GM19025 (cell line): ENCODE data around the gene PRMT5.
"Not testable (repeated sequence)": the region's sequence is repeated elsewhere in the genome, so short reads cannot be mapped to it uniquely, and the experiment has no call there.

Experiments
- ATAC-seq: cut with Tn5 transposase; IDR thresholded peaks from one replicate; pipeline ENCODE4 v1.9.1; 2021; ENCODE audit warnings: mild to moderate bottlenecking, low read depth, moderate library complexity; ENCODE audit not compliant: unreplicated experiment

The PRMT5 gene

DNA sequence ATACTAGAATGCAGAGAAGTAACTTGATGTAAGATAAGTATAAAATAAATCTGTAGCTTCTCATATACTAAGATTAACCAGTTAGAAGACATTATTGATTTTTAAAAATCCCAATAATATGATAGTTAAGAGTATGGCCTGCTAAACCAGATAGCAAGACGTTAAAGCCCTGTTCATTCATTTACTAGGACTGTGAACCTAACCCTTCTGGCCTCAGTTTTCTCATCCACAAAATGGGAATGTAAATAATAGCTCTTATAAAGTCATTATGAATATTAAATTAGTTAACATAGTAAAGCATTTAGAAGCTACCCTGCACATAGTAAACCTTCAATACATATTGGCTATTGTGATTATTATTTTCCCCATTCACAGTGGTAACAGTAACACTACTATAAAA, 6.0 kb upstream of the PRMT5 start:
- ATAC-seq, result no peak

DNA sequence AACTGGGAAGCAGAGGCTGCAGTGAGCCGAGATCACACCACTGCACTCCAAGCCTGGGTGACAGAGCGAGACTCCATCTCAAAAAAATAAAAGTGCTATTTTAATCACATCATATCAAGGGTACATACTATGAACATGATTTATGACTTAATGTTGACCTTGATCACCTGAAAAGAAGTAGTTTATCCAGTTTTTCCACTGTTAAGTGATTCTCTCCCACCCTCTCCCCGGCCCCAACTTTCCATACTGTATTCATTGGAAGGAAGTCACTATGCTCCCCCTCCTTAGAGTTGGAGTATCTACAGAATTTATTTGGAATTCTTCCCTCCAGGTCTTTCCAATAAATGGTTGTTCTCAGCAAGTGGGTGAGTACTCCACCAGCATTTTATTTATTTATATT, 3.0 kb upstream of the PRMT5 start:
- ATAC-seq, result no peak

DNA sequence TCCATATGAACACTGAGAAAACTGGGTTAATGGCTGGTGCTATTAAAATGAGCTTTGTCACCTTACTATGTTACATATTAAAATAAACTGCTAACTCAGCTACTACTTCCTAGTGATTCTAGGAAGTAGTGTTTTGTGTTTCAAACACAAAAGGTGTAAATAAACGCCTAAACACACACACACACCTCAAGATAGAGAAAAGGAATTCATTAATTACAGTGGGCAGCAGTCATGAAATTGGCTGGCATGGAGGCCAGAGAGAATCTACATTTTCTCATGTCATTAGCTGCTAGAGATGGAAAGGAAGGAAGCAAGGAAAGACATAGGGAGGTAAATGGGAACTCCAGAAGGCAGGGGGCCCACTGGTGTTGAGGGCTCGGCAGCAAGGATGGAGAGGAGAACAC, 787 bp upstream of the PRMT5 start:
- no peak for ATAC-seq

DNA sequence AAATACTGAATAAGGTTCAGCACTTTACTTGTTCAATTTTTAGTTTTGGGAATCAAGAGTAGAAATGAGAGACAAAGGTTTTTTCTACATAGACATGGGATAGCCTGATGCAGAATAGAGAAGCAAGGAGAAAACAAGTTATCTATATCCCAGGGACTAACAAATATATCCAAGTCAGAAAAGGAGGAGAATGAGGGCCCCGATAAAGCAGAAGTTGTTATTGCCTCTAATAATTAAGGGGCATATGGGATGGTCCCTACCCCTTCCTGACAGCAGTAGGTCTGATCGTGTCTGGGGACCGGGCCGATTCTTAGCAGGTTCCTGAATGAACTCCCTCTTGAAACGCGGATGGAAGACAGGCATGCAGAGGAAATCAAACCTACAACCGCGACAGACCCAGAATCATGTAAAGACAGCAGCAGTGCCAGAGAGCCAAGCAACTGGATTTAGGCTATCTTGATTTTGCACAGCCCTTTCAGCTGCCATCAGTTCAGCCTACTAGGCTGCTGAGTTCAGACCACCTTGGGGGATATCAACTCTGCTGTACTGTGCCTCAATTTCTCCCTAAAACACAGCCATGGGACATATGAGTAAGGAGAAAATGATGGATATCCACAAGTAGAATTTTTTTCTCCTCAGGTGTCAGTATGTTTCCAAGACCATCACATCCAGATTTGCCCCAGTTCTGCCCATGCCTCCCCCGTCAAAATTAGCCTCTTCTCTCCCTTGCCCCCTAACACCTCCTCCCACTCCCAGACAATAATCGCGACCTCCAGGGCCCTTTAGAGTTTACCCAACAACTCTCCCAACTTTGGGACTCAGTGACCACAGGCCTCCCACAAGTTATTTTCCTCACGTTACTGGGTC, 706 bp downstream of the PRMT5 start:
- no peak for ATAC-seq

DNA sequence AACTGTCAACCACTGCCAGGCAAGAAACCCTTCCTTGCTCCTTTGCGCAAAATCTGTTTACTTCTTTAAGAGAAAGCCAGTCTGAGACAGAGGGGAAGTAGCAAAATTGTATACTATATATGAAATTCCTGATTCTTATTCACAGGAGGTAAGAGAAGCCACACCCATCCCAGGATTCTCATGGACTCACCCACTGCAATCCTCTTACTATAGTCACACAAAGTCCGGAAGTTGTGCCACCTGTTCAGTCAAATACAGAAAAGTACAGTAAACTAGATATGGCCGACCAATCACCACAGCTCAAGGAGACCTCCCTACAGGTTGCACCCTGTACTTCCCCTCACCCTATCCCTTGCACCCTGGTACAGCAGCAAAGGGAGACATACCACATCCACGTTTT, 2.9 kb downstream of the PRMT5 start:
- ATAC-seq, result no peak

DNA sequence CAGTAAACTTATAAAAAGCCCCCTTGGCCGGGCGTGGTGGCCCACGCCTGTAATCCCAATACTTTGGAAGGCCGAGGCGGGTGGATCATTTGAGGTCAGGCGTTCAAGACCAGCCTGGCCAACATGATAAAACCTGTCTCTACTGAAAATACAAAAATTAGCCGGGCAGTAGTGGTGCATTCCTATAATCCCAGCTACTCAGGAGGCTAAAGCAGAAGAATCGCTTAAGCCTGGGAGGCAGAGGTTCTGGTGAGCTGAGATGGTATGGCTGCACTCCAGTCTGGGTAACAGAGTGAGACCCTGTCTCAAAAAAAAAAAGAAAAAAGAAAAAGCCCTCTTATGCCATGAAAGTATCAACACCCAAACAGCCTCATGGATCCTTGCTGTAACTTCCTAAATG, 3.7 kb downstream of the PRMT5 start:
- ATAC-seq, result no peak

DNA sequence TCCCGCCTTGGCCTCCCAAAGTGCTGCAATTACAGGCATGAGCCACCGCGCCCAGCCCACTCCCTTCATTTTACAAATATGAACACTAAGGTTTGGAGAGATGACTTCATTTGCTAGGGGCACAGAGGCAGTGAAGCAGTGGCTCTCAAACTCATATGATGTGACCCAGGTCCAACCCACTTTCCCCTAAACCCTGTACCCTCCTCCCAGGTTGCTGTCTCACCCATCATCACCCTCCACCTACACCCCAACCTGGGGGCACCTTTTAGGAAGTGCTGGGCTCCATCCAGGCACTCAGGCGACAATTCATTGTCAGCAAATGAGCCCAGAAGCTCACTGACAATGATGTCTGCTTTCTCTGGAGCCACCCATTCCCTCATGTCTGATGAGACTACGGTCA, 5.4 kb downstream of the PRMT5 start:
- no peak for ATAC-seq

DNA sequence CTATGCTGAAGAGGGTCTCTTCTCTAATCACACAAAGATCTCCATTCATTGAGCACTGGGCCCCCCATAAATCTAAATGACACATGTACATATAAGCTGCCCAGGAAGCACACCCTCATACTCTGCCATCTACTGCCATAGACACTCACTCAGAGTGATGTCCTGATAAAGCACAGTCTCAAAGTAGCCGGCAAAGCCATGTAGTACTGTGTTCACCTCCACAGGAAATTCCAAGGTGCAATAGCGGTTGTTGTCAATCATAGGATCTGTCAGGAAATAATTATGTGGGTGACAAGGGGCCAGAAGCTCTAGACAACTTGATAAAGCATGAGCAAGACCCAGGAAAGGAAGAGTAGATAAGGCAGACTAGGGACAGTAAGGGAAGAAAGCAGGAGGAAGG, 6.9 kb downstream of the PRMT5 start:
- no peak for ATAC-seq

DNA sequence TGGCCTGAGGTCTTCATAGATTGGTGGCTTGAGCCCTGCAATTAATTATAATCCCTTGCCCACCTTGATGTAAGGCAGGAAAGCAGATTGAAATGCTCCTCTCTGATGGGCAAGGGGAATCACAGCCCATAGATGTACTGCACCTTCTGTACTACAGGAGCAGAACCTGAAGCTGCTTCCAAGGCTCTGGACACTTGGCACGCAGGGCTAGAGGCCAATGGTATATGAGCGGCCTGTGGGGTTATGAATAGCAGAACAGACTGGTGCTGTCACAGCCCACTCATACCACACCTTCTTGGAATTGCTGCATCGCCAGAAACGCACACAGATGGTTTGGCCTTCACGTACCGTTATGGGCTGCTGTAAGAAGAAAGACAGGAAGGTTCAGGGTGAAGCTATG, 8.5 kb downstream of the PRMT5 start:
- no peak for ATAC-seq

DNA sequence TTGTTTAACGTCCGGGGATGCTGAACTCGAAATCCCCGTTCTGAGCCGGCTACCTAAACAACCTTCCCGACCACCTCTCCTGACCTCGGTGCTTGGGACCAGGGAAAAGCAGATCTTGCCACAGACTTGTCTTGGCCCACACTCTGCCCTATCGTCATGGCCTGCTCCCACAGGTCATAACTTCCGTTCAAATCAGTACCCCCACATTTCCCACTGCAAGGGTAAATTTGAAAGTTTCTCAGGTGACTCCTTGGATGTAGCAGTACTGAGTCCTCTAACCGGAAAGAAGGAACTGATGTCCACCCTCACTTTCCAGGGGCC, 9.6 kb downstream of the PRMT5 start:
- peak; percentile 6 for ATAC-seq

DNA sequence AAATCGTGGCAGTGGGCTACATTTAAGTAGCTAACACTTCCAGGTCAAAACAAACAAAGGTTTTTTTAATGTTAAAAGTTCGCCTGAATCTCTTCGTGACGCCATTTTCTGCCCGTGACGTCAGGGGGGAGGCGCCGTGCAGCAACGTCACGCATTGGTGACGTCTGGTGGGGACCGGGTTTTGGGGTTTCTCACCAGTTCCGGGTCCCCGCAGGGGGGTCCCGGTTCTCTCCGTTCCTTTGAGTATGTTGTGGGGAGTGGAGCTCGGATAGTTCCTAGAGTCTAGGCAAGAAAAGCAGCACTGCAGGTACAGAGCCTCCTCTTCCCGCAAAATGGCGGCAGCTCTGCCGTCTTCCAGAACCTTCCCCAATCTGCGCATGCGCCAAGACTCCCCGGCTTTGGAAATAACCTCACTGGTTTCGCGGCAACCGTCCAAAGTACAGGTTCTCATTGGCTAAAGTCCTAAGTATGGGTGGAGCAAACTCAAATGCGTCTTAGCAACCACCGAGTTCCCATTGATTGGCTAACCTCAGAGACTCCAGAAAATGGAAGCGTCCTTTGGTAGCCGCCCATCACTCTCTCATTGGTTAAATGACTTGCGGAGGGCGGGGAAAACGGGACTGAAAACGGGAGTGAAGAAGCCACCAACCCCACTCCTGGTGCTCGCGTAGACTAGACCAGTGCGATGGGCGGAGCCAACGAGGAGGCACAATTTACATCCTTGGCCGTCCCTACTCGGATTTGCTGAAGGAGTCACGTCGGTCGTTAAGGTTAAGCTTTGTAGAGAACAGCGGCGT, 10.2 kb downstream of the PRMT5 start, which contains the start of gene RBM23:
Gene RBM23 (minus strand): TSS at position 346 of the 797 bp plus-strand sequence.
- peak; percentile 93 for ATAC-seq

DNA sequence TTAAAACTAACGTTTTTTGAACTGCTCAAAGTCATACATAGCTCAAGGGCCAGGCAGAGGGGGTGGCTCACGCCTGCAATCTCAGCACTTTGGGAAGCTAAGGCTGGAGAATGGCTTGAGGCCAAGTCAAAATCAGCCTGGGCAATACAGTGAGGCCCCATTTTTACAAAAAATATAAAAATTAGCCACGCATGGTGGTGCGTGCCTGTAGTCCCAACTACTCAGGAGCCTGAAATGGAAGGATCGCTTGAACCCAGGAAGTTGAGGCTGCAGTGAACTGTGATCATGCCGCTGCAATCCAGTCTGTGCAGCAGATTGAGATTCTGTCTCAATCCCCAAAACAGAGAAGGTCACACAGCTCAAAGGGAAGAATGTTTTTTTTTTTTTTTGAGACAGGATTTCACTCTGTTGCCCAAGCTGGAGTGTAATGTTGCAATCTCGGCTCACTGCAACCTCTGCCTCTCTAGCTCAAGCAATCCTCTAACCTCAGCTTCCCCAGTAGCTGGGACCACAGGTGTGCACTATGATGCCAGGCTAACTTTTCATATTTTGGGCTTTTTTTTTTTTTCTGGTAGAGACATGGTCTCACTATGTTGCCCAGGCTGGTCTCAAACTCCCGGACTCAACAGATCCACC, 13.2 kb downstream of the PRMT5 start:
- no peak for ATAC-seq

DNA sequence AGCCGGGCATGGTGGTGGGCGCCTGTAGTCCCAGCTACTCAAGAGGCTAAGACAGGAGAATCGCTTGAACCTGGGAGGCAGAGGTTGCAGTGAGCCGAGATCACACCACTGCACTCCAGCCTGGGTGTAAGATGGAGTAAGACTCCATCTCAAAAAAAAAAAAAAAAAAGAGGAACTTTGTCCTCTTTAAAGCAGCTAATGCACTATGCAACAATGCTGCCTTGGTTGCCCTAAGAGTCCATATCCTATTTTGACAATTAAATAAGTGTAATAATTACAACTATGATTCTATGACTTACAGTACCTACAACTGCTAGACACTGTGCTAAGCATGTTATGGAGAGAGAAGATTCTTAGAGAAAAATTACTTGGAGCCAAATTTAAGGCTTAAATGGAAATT, 14.3 kb downstream of the PRMT5 start:
- not testable (repeated sequence) for ATAC-seq

DNA sequence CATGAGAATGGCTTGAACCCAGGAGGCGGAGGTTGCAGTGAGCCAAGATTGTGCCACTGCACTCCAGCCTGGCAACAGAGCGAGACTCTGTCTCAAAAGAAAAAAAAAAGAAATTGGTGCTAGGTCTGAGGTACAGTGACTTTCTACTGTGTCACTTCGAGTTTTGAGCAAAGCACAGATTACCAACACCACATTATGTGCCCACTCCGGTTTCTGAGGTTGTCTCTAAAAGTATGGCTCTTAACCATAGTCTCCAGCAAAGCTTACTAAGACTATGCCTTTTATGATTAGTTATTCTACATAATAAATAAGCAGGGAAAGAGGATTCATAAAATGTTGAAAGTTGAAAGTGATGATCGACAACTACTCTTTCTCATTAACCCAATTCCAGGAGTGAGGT, 18.3 kb downstream of the PRMT5 start:
- ATAC-seq, result no peak

DNA sequence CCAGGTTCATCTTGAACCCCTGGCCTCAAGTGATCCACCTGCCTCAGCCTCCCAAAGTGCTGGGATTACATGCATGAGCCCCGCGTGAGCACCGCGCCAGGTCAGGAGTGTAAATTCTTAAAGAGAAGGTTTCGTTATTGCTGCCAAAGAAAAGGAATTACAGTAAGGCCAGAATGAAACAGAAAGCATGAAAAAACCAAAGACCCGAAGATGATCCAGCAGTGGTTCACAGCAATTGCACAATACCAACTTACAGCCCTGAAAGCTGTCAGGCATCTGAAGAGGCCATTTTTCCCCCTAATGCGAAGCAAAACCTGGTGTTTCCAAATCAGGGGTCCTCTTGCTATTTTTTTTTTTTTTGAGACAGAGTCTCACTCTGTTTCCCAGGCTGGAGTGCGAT, 20.6 kb downstream of the PRMT5 start:
- ATAC-seq, result no peak

DNA sequence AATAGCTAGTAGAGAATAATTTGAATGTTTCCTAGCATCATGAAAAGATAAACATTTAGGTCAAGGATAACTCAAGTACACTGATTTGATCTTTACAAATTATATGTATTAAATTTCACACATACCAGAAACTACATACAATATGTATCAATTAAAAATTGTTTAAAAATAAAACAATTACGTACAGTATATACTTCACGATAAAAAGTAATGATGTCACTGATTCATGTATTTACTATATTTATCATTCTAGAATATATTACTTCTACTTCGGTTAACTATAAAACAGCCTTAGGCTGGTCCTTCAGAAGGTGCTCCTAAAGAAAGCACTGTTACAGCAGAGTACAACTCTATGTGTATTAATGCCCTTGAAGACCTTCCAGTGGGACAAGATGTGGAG, 21.7 kb downstream of the PRMT5 start:
- no peak for ATAC-seq

DNA sequence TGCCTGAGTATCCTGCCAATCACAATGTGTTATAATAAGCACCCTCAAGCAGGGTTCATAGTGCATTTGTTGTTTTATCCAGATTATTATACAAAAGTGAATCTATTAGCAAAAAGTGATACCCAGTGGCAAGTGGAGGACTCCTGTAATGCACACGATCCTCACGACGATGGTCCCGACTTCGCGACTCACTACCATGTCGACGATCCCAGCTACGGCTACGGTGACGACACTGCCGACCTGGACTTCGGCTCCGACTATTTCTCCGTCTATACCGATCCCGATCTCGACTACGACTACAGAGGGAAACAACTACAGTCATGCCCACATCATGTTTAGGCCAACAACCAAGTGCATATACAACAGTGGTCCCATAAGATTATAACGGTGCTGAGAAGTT, 23.1 kb downstream of the PRMT5 start:
- no peak for ATAC-seq

DNA sequence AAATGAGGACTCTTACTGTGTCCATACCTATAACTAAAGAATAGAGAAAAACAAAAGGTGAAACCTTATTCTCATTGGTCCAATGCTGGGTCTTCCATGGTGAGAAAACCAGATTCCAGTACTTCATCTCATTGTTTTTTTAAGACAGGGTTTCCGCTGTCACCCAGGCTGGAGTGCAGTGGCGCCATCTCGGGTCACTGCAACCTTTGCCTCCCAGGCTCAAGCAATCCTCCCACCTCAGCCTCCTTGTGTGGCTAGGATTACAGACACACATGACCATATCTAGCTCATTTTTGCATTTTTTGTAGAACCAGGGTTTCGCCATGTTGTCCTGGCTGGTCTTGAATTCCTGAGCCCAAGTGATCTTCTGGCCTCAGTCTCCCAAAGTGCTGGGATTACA, 23.5 kb downstream of the PRMT5 start:
- ATAC-seq, result no peak

DNA sequence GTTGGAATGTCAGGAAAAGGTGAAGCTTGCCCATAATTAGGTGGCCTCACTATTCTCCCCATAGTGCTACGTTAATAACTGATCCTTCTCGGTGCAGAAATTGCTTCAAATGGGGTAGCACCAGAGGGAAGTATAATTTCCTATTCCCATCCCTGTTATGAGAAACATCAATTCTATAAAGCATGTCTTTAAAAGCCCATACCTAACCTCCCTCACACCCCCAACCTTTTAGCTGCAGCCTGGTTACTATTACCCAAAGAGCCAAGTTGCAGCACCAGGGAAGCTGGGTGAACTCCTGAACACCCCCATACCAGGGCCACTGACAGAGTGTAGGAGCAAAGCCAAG, 25.5 kb downstream of the PRMT5 start:
- no peak for ATAC-seq

DNA sequence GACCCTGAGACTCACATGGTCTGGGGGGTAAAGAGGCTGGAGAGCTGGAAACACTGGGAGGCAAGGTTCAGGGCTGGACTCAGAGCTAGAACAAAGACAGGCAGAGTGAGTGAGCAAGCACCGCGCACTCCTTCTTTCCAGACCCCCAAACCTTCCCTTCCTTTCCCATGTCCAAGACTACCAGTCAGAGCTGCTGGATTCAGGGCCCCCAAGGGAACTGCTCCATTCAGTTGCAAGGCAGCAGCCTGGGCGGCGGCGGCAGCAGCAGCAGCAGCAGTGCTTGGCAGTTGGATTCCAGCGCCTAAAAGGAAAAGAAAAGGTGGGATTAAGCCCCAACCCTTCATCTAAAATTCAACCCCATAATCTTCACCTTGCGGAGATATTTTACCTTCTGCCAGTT, 27.4 kb downstream of the PRMT5 start:
- ATAC-seq, result no peak

DNA sequence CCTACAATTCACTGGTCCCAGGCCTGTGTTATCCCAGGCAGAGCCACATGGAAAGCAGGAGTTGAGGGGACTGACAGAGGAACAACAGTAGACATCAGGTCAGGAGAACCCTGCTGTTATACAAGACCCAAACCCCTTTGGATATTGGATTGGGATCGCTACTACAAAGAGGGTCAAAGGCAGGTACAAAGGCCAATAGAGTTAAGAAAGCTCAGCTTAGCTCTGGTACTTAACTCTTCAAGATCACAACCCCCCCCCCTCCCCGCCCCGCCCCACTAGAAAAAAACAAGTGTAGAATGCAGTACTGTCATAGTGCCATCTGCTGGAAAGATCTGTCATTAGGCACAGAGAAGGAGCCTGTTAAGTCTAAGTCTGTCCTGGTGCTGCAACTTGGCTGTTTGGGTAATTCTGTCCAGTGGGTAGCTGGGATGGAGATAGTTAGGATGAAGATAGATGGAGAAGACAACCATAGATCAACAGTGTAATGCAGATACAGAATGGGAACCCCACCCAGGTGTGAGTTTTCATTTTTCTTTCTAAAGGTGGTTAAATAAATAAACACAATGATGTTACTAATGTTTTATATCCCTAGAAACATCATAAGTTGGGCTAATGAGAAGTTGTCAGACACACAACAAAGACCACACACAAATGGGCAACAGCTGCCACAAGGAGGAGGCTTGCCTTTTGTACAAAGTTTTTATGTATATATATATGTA, 28.9 kb downstream of the PRMT5 start:
- no peak for ATAC-seq
